ENCODE results near the gene MRPS34. TPM values are rescaled to one million over a fixed set of nuclear protein-coding genes. Genes with fewer than 3 reads are reported as not detected.
A peak's percentile ranks its signal among the peaks of the same experiment; 100 is the strongest.

The MRPS34 gene
- polyA plus RNA-seq, 3 donors from 2014 or later: 111 to 139 (median 139) TPM

DNA sequence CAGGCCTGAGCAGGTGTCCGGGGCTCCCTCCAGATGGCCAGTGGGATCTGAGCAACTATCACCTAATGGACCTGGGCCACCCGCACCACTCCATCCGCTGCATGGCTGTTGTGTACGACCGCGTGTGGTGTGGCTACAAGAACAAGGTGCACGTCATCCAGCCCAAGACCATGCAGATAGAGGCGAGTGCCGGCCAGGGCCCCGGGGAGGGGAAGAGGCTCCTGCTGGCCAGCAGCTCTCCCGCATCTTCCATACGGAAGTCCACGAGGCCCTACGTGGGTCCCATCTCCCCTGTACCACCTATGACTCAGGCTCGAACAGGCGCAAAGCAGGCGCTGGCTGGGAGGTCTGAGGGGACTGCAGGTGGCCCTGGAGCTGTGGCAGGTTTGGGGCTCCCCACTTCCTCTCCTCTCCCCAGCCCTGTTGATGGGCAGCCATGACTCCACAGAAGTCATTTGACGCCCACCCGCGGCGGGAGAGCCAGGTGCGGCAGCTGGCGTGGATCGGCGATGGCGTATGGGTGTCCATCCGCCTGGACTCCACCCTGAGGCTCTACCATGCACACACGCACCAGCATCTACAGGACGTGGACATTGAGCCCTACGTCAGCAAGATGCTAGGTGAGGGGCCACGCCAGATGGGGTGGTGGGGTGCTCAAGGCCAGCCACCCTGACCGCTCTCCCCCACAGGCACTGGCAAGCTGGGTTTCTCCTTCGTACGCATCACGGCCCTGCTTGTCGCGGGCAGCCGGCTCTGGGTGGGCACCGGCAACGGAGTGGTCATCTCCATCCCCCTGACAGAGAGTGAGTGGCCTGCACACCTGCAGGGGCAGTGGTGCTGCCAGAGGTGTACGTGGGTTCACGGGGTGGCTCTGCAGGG, 5.6 kb downstream of the MRPS34 start:
- Mint-ChIP-seq H3K36me3 (no peaks in the 10 kb centered on the region), H3K4me3 (no peak overlapping the region), H3K27me3 (ENCODE audit: low read depth in 3 of 3) (peaks cover 3 to 9% (median 5%) of the 10 kb centered on the region in 3 donors), H3K9me3 (no peaks in the 10 kb centered on the region), H3K4me1 (peaks cover 14 to 16% of the 10 kb centered on the region in 2 donors), H3K27ac (no peak overlapping the region)
- DNase-seq: no peak

DNA sequence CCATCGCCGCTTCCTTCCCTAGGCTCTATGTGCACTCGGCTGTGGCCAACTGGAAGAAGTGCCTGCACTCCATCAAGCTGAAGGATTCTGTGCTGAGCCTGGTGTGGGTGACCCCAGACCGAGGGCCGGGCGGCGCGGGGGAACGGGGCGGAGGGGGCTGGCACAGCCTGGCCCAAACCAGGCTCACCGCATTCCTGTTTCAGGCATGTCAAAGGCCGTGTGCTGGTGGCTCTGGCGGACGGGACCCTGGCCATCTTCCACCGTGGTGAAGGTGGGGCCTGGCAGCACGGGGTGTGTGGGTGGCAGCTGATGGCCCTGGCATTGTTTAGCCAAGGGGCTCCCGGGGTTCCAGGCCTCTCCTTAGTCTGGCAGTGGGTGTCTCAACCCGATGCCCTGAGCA, 6.2 kb downstream of the MRPS34 start:
- no peak for DNase-seq
- Mint-ChIP-seq H3K4me1 (peaks cover 7 to 9% of the 10 kb centered on the region in 2 donors), H3K4me3 (no peak overlapping the region), H3K9me3 (no peaks in the 10 kb centered on the region), H3K36me3 (no peaks in the 10 kb centered on the region), H3K27ac (no peak overlapping the region), H3K27me3 (ENCODE audit: low read depth in 3 of 3) (peaks cover under 1 to 5% (median 3%) of the 10 kb centered on the region in 3 donors)

DNA sequence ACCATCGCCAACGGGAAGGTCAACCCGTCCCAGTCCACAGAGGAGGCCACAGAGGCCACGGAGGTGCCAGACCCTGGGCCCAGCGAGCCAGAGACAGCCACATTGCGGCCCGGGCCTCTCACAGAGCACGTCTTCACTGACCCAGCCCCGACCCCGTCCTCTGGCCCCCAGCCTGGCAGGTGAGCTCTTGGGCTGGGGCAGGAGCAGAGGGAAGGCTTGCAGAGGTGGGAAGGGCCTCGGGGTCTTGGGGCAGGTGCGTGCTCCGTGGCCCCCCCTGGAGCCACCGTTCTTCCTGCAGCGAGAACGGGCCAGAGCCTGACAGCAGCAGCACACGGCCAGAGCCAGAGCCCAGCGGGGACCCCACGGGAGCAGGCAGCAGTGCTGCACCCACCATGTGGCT, 6.7 kb downstream of the MRPS34 start:
- Mint-ChIP-seq H3K36me3 (peaks cover 0 to 4% (median 0%) of the 10 kb centered on the region in 3 donors), H3K27ac (no peak overlapping the region), H3K4me3 (no peak overlapping the region), H3K9me3 (no peaks in the 10 kb centered on the region), H3K27me3 (ENCODE audit: low read depth in 3 of 3) (peaks cover 0 to 5% (median 2%) of the 10 kb centered on the region in 3 donors), H3K4me1 (peaks cover 6 to 8% of the 10 kb centered on the region in 2 donors)
- DNase-seq: no peak

DNA sequence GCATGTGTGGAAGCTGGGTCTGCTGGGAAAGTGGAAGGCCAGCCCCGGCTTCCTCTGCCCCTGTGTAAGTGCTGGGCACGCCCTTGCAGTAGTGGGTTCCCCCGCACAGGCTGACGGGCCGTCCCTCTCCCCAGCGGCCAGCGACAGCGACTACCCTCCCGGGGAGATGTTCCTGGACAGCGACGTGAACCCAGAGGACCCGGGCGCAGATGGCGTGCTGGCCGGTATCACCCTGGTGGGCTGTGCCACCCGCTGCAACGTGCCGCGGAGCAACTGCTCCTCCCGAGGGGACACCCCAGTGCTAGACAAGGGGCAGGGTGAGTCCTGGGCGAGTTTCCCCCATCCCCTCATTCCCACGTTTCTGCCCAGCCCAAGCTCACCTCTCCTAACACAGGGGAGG, 7.1 kb downstream of the MRPS34 start:
- H3K27ac Mint-ChIP-seq: no peak overlapping the region
- no peak overlapping the region for H3K4me3 Mint-ChIP-seq

DNA sequence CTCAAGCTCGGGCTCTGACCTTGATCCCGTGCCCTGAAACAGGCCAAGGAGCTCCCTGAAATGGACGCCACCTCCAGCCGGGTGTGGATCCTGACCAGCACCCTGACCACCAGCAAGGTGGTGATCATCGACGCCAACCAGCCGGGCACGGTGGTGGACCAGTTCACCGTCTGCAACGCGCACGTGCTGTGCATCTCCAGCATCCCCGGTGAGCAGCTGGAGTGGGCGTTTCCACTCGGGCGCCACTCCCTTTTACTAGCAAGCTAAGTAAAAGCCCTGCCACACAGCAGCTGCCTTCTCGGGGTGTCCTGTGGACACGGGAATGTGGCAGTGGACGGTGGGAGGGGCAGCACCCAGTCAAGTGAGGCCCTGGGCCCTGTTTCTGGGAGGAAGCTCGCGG, 8.0 kb downstream of the MRPS34 start:
- peaks cover 0 to 6% (median 0%) of the 10 kb centered on the region in 3 donors for H3K36me3 Mint-ChIP-seq
- H3K4me3 Mint-ChIP-seq: no peak overlapping the region
- DNase-seq: no peak
- no peaks in the 10 kb centered on the region for H3K9me3 Mint-ChIP-seq
- peaks cover 0 to 4% (median 0%) of the 10 kb centered on the region in 3 donors for H3K27me3 Mint-ChIP-seq (ENCODE audit: low read depth in 3 of 3)
- H3K4me1 Mint-ChIP-seq: peaks cover 0 to 2% of the 10 kb centered on the region in 2 donors
- H3K27ac Mint-ChIP-seq: peak overlapping the region in 1 of 6 donors; percentile 29

More for the DNA sequence above, 7.1 kb downstream of the MRPS34 start:
- H3K36me3 Mint-ChIP-seq: peaks cover 0 to 6% (median 0%) of the 10 kb centered on the region in 3 donors
- peaks cover 0 to 5% (median 2%) of the 10 kb centered on the region in 3 donors for H3K27me3 Mint-ChIP-seq (ENCODE audit: low read depth in 3 of 3)
- H3K9me3 Mint-ChIP-seq: no peaks in the 10 kb centered on the region
- no peak for DNase-seq
- peaks cover 6 to 8% of the 10 kb centered on the region in 2 donors for H3K4me1 Mint-ChIP-seq

DNA sequence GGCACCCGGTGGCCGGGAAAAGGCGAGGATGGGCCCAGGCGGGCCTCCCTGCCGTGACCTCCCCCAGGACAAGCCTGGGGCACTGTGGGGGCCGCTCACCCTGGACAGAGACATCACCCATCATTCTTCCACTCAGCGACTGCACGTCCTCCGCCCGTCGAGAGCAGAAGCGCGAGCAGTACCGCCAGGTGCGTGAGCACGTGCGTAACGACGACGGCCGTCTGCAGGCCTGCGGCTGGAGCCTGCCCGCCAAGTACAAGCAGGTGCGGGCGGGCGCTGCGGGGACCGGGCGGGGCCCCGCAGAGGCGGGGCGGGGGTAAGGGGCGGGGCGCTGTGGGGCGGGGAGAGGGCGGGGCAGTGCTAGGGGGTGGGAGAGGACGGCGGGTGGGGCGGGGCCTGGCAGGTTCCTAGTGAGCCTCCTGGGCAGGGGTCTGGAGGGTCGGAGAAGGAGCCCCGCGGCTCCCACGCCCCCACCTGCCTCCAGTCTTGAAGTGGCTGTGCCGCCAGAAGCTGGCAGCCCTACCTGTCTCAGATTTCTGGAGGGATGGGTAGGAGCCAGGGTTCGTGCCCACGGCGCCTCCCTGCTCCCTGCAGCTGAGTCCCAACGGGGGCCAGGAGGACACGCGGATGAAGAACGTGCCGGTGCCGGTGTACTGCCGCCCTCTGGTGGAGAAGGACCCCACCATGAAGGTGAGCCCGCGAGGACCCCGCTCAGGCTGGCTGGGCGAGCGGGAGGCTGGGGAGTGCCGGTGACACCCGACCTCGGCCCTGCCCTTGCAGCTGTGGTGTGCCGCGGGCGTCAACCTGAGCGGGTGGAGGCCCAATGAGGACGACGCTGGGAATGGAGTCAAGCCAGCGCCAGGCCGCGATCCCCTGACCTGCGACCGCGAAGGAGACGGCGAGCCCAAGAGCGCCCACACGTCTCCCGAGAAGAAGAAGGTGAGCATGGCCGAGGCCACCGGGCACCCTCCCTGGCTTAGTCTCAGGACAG, 9.1 kb downstream of the MRPS34 start:
- Mint-ChIP-seq H3K4me1 (peaks cover 0 to 2% of the 10 kb centered on the region in 2 donors), H3K36me3 (peaks cover 0 to 6% (median 0%) of the 10 kb centered on the region in 3 donors), H3K27me3 (ENCODE audit: low read depth in 3 of 3) (peaks cover 0 to 2% (median 1%) of the 10 kb centered on the region in 3 donors), H3K4me3 (no peak overlapping the region), H3K27ac (no peak overlapping the region), H3K9me3 (no peaks in the 10 kb centered on the region)
- no peak for DNase-seq

DNA sequence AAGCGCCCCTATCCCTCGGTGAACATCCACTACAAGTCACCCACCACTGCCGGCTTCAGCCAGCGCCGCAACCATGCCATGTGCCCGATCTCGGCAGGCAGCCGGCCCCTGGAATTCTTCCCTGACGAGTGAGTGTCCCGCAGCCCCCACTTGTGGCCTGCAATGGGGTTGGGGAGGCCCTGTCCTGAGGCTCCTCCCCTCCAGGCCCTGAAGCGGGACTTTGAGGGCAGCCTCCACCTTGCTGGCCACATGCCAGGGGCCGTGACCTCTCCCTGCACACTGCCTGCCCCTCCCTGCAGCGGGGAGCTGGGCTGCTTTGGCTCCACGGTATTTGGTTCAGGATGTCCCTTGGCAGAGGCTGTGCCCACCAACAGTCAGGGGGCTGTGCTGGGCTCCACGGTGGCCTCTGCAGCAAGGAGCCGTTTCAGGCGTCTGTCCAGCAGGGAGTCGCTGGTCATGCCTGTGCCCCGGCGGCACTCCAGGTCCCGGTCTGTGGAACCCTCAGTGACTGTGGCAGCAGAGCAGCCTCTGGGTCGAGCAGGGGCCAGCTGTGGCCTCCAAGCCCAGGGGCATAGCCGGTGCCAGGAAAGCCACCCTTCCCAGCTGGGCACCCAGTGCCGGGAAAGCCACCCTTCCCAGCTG, 9.9 kb downstream of the MRPS34 start:
- peaks cover 0 to 6% (median 0%) of the 10 kb centered on the region in 3 donors for H3K36me3 Mint-ChIP-seq
- H3K27ac Mint-ChIP-seq: no peak overlapping the region
- no peak for DNase-seq
- H3K4me1 Mint-ChIP-seq: peaks cover 0 to 2% of the 10 kb centered on the region in 2 donors
- H3K9me3 Mint-ChIP-seq: no peaks in the 10 kb centered on the region
- peaks cover 0 to 2% (median 1%) of the 10 kb centered on the region in 3 donors for H3K27me3 Mint-ChIP-seq (ENCODE audit: low read depth in 3 of 3)
- H3K4me3 Mint-ChIP-seq: no peak overlapping the region

DNA sequence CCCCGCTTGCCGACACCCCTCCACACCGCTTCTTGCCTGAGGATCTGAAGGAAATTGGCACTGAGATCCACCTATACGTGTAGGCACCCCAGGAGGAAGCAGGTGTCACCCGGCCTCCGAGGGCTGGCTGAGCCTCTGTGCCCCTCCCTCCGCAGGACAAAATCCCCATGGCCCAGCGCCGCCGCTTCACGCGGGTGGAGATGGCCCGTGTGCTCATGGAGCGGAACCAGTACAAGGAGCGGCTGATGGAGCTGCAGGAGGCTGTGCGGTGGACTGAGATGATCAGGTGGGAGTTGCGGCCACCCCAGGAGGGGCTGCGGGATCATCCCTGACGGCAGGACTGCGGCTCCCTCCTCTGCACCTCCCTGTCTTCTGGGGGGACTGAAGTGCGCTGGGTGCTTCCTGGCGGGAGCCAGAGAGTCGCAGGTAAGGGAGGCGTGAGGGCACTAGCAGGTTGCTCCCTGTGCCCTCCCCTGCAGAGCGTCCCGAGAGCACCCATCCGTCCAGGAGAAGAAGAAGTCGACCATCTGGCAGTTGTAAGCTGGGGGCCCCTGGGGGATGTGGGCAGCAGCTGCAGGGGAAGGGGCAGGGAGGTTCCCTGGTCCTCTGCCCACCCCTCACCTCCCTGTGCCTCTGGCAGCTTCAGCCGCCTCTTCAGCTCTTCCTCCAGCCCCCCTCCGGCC, 10.6 kb downstream of the MRPS34 start:
- no peak overlapping the region for H3K27ac Mint-ChIP-seq
- H3K27me3 Mint-ChIP-seq (ENCODE audit: low read depth in 3 of 3): peaks cover 0 to 2% (median 1%) of the 10 kb centered on the region in 3 donors
- H3K36me3 Mint-ChIP-seq: peaks cover 0 to 6% (median 0%) of the 10 kb centered on the region in 3 donors
- H3K4me3 Mint-ChIP-seq: no peak overlapping the region
- H3K4me1 Mint-ChIP-seq: peaks cover 0 to 6% of the 10 kb centered on the region in 2 donors
- DNase-seq: no peak
- H3K9me3 Mint-ChIP-seq: no peaks in the 10 kb centered on the region

DNA sequence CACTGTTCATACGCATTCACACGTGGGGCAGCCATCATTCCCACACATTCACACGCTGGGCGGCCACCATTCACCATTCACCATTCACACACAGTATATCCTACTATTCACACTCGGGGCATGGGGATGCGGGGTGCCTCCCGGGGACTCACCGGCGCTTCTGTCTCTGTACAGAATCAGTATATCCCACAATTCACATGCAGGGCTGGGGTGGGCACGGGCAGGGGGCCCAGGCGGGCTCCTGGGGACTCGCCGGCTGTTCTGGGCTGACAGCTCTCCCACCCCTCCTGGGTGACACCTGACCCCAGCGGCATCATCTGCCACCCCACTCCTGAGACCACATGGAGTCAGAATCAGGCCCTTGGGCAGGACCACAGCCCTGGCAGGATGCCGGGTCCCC, 11.2 kb downstream of the MRPS34 start:
- Mint-ChIP-seq H3K4me1 (peaks cover 3 to 9% of the 10 kb centered on the region in 2 donors), H3K36me3 (peaks cover 0 to 6% (median 0%) of the 10 kb centered on the region in 3 donors), H3K27ac (no peak overlapping the region), H3K4me3 (no peak overlapping the region), H3K9me3 (no peaks in the 10 kb centered on the region), H3K27me3 (ENCODE audit: low read depth in 3 of 3) (peaks cover 0 to 2% (median 1%) of the 10 kb centered on the region in 3 donors)
- DNase-seq: no peak

DNA sequence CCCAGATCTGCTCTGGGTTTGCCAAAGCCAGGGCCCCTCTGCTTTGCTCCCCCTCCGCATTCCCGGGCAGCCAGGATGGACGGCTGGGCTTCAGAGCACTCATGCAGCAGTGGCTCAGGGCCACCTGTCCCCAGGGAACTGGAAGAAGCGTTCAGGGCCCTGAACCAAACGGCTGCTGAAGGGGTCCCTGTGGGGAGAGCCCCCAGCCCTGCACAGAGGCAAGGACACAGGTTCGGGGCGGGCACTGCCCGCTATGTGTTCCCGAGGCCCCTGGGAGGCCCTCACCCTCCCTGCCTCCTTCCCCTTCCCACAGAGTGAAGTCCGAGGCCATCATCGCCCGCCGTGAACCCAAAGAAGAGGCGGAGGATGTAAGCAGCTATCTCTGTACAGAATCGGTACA, 12.0 kb downstream of the MRPS34 start:
- H3K4me3 Mint-ChIP-seq: no peak overlapping the region
- H3K27ac Mint-ChIP-seq: no peak overlapping the region
- peaks cover 6 to 11% of the 10 kb centered on the region in 2 donors for H3K4me1 Mint-ChIP-seq
- H3K36me3 Mint-ChIP-seq: peaks cover 0 to 6% (median 0%) of the 10 kb centered on the region in 3 donors
- H3K27me3 Mint-ChIP-seq (ENCODE audit: low read depth in 3 of 3): peaks cover 0 to 2% (median 1%) of the 10 kb centered on the region in 3 donors
- DNase-seq: no peak
- H3K9me3 Mint-ChIP-seq: no peaks in the 10 kb centered on the region

DNA sequence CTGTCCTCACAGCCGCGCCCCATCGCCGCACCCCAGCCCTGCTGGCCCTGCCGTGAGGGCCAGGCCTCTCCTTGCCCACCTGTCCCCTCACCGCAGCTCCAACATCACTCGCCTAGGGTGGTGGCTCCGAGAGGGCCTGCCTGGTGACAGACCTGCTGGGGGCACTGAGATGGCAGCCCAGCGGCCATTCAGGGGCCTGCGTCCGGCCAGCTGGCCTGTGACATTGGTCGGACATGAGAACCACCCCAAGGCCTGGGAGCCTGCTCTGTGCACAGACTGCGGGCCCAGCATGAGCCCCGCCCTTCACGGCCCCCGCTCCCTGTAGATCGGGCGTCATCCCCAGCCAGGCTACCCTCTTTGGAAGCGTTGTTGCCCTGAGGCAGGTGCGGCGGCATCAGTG, 13.4 kb downstream of the MRPS34 start:
- peaks cover 0 to 2% (median 1%) of the 10 kb centered on the region in 3 donors for H3K27me3 Mint-ChIP-seq (ENCODE audit: low read depth in 3 of 3)
- H3K36me3 Mint-ChIP-seq: peaks cover 0 to 15% (median 0%) of the 10 kb centered on the region in 3 donors
- no peak overlapping the region for H3K4me3 Mint-ChIP-seq
- no peaks in the 10 kb centered on the region for H3K9me3 Mint-ChIP-seq
- DNase-seq: no peak
- peaks cover 6 to 9% of the 10 kb centered on the region in 2 donors for H3K4me1 Mint-ChIP-seq
- no peak overlapping the region for H3K27ac Mint-ChIP-seq

DNA sequence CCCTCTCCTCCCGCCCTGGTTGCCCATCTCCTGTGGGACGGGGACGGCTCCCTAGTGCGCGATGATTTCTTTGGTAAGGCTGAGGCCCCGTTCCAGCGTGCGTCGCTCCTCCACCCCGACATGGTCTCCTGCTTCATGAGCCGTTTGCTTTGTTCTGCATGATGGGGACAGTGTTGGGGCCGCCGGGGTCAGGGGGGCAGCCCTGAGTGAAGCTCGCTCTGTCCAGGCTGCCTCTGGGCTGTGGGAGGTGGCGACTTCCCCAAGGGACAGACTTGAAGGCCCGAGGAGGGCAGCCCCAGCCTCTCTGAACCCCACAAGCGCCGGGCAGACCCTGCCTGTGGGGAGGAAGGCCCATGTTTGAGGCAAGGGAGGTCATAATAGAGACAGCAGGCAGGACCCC, 14.0 kb downstream of the MRPS34 start:
- H3K36me3 Mint-ChIP-seq: peaks cover 0 to 15% (median 0%) of the 10 kb centered on the region in 3 donors
- no peaks in the 10 kb centered on the region for H3K9me3 Mint-ChIP-seq
- H3K4me3 Mint-ChIP-seq: no peak overlapping the region
- no peak overlapping the region for H3K27ac Mint-ChIP-seq
- peaks cover 0 to 2% (median 1%) of the 10 kb centered on the region in 3 donors for H3K27me3 Mint-ChIP-seq (ENCODE audit: low read depth in 3 of 3)
- peaks cover 6 to 9% of the 10 kb centered on the region in 2 donors for H3K4me1 Mint-ChIP-seq
- DNase-seq: no peak
